SK-N-SH treated with all-trans-retinoic acid at 6 μM for 48 hours (cell line): ENCODE results near the gene TBC1D9B.

Source experiments
- ATAC-seq: fragments of 200-7000 bp; cut with Tn5 transposase; 3 replicates; pipeline ENCODE4 v1.9.1; 2020; ENCODE audit warnings: mild to moderate bottlenecking, moderate library complexity
- ARNTL ChIP-seq: fragments of 450-650 bp; formaldehyde crosslinking; IDR thresholded peaks from 2 replicates; pipeline ENCODE4 v1.5.0; 2020; ENCODE audit warnings: low read depth, mild to moderate bottlenecking, moderate library complexity, borderline replicate concordance
- BACH2 ChIP-seq: fragments of 250-450 bp; sonication (Bioruptor Pico); IDR thresholded peaks from 2 replicates; pipeline ENCODE4 v1.9.0; 2021; ENCODE audit warnings: mild to moderate bottlenecking, borderline replicate concordance
- CREB5 ChIP-seq: fragments of 250-450 bp; sonication (Bioruptor Pico); IDR thresholded peaks from 2 replicates; pipeline ENCODE4 v1.5.1; 2020; ENCODE audit warnings: low read depth, mild to moderate bottlenecking, moderate library complexity
- CSDC2 ChIP-seq: fragments of 250-450 bp; sonication (Bioruptor Pico); IDR thresholded peaks from 2 replicates; pipeline ENCODE4 v1.5.0; 2020; ENCODE audit warnings: mild to moderate bottlenecking, moderate library complexity
- CSRNP3 ChIP-seq: fragments of 250-450 bp; sonication (Bioruptor Pico); IDR thresholded peaks from 2 replicates; pipeline ENCODE4 v1.5.1; 2021; ENCODE audit warnings: mild to moderate bottlenecking, moderate library complexity
- ESRRG ChIP-seq: fragments of 250-450 bp; sonication (Bioruptor Pico); IDR thresholded peaks from 2 replicates; pipeline ENCODE4 v1.6.1; 2021; ENCODE audit warnings: mild to moderate bottlenecking
- GLIS3 ChIP-seq: fragments of 250-450 bp; sonication (Bioruptor Pico); IDR thresholded peaks from 2 replicates; pipeline ENCODE4 v1.5.0; 2020; ENCODE audit warnings: mild to moderate bottlenecking, moderate library complexity
- ISL1 ChIP-seq: fragments of 250-450 bp; sonication (Bioruptor Pico); IDR thresholded peaks from 2 replicates; pipeline ENCODE4 v2.1.2; 2022; ENCODE audit warnings: mild to moderate bottlenecking, moderate library complexity
- OSR1 ChIP-seq: fragments of 250-450 bp; sonication (Bioruptor Pico); IDR thresholded peaks from 2 replicates; pipeline ENCODE4 v1.8.0; 2022; ENCODE audit warnings: moderate library complexity, mild to moderate bottlenecking, inconsistent platforms
- PATZ1 ChIP-seq: fragments of 250-450 bp; sonication (Bioruptor Pico); IDR thresholded peaks from 2 replicates; pipeline ENCODE4 v1.8.0; 2020; ENCODE audit warnings: mild to moderate bottlenecking, moderate library complexity, borderline replicate concordance
- POU6F1 ChIP-seq: fragments of 250-450 bp; sonication (Bioruptor Pico); IDR thresholded peaks from 2 replicates; pipeline ENCODE4 v1.8.0; 2021; ENCODE audit warnings: low read depth, mild to moderate bottlenecking, moderate library complexity, borderline replicate concordance
- PPARA ChIP-seq: fragments of 250-450 bp; sonication (Bioruptor Pico); IDR thresholded peaks from 2 replicates; pipeline ENCODE4 v1.5.0; 2020; ENCODE audit warnings: mild to moderate bottlenecking, borderline replicate concordance
- RARB ChIP-seq: fragments of 250-450 bp; sonication (Bioruptor Pico); IDR thresholded peaks from 2 replicates; pipeline ENCODE4 v1.8.0; 2021; ENCODE audit warnings: mild to moderate bottlenecking, moderate library complexity
- SNAI2 ChIP-seq: fragments of 250-450 bp; sonication (Bioruptor Pico); IDR thresholded peaks from 2 replicates; pipeline ENCODE4 v1.5.0; 2020; ENCODE audit warnings: mild to moderate bottlenecking, moderate library complexity
- TCF4 ChIP-seq: fragments of 250-450 bp; sonication (Bioruptor Pico); IDR thresholded peaks from 2 replicates; pipeline ENCODE4 v1.8.0; 2021; ENCODE audit warnings: mild to moderate bottlenecking, moderate library complexity, borderline replicate concordance
- TSHZ2 ChIP-seq: fragments of 250-450 bp; sonication (Bioruptor Pico); IDR thresholded peaks from 2 replicates; pipeline ENCODE4 v1.5.0; 2020; ENCODE audit warnings: mild to moderate bottlenecking, moderate library complexity
- ZC3H10 ChIP-seq: fragments of 250-450 bp; sonication (Bioruptor Pico); IDR thresholded peaks from 2 replicates; pipeline ENCODE4 v1.5.1; 2021; ENCODE audit warnings: mild to moderate bottlenecking, moderate library complexity
- ZFP3 ChIP-seq: fragments of 250-450 bp; sonication (Bioruptor Pico); IDR thresholded peaks from 2 replicates; pipeline ENCODE4 v1.5.0; 2020; ENCODE audit warnings: mild to moderate bottlenecking, moderate library complexity
- ZFP30 ChIP-seq: fragments of 450-650 bp; formaldehyde crosslinking; IDR thresholded peaks from 2 replicates; pipeline ENCODE4 v1.5.0; 2022; ENCODE audit warnings: mild to moderate bottlenecking, moderate library complexity
- ZNF70 ChIP-seq: fragments of 450-650 bp; formaldehyde crosslinking; IDR thresholded peaks from 2 replicates; pipeline ENCODE4 v1.5.0; 2020; ENCODE audit warnings: mild to moderate bottlenecking, moderate library complexity
- ZNF8 ChIP-seq: fragments of 450-650 bp; formaldehyde crosslinking; IDR thresholded peaks from 2 replicates; pipeline ENCODE4 v1.5.0; 2020; ENCODE audit warnings: mild to moderate bottlenecking, moderate library complexity

The TBC1D9B gene

GRCh38 chr5:179817890-179818745 is 89.6 kb downstream of the TBC1D9B start:
- no peak for ATAC-seq
- TF ChIP-seq TSHZ2 (CRISPR knock-in tag): no peak
- TF ChIP-seq ZFP30: no peak
- TF ChIP-seq RARB: no peak
- no peak for TF ChIP-seq ISL1 (CRISPR knock-in tag)
- no peak for TF ChIP-seq TCF4 (CRISPR knock-in tag)
- no peak for TF ChIP-seq ESRRG
- TF ChIP-seq SNAI2 (CRISPR knock-in tag): no peak
- no peak for TF ChIP-seq ZNF70 (CRISPR knock-in tag)
- no peak for TF ChIP-seq OSR1 (CRISPR knock-in tag)
- no peak for TF ChIP-seq GLIS3 (CRISPR knock-in tag)
- no peak for TF ChIP-seq CSDC2
- TF ChIP-seq BACH2 (CRISPR knock-in tag): no peak

GRCh38 chr5:179817470-179817840 is 90.2 kb downstream of the TBC1D9B start:
- TF ChIP-seq POU6F1 (CRISPR knock-in tag) (no peak), ZC3H10 (CRISPR knock-in tag) (no peak), CSRNP3 (CRISPR knock-in tag) (no peak), ZFP30 (no peak), OSR1 (CRISPR knock-in tag) (no peak), ZFP3 (CRISPR knock-in tag) (no peak), PATZ1 (CRISPR knock-in tag) (no peak), ZNF70 (CRISPR knock-in tag) (no peak), BACH2 (CRISPR knock-in tag) (no peak), PPARA (no peak)
- no peak for ATAC-seq

- ATAC-seq: no peak
- TF ChIP-seq ZNF8 (CRISPR knock-in tag): no peak
- no peak for TF ChIP-seq CREB5 (CRISPR knock-in tag)
- no peak for TF ChIP-seq RARB
- TF ChIP-seq ZNF70 (CRISPR knock-in tag): no peak
- TF ChIP-seq PATZ1 (CRISPR knock-in tag): no peak
- TF ChIP-seq ARNTL (CRISPR knock-in tag): no peak
- TF ChIP-seq PPARA: no peak
- TF ChIP-seq TSHZ2 (CRISPR knock-in tag): no peak
- TF ChIP-seq ESRRG: no peak
- TF ChIP-seq SNAI2 (CRISPR knock-in tag): no peak
- no peak for TF ChIP-seq ISL1 (CRISPR knock-in tag)
- no peak for TF ChIP-seq CSDC2
Observed at GRCh38 chr5:179816796-179817469, 90.8 kb downstream of the TBC1D9B start.
